K562 (cell line): ENCODE data around the gene OR7A5. TPM values are rescaled to one million over a fixed set of nuclear protein-coding genes. Genes with fewer than 3 reads are reported as not detected.
A peak's percentile ranks its signal among the peaks of the same experiment; 100 is the strongest.

Experiments
- ATAC-seq: fragments of 200-7000 bp; cut with Tn5 transposase; 3 replicates; pipeline ENCODE4 v1.9.1; 2020; ENCODE audit warnings: moderate library complexity
- BruUV-seq: library from RNA; stranded (reverse); fragments of 400-500 nt; replicated peaks from 2 replicates; lab custom pipeline; 2021; lab: Mats Ljungman, UMichigan
- CTCF ChIA-PET: fragments of 300-600 bp; formaldehyde crosslinking; extraction: SDS; loops from one replicate; lab custom pipeline; 2021; ENCODE audit warnings: low intra/inter-chr PET ratio; lab: Yijun Ruan, JAX
- POLR2A ChIA-PET: fragments of 300-600, 350-650 bp; sonication (Branson Sonifier 250); formaldehyde crosslinking; extraction: SDS; loops from one replicate; lab custom pipeline; 2021; ENCODE audit warnings: antibody characterized with exemption, inconsistent platforms; lab: Yijun Ruan, JAX
- DNase-seq, 4 experiments: peaks; one replicate each; pipeline versions ENCODE4 v3.0.0 to v3.0.0-alpha.2; 2011 to 2018; ENCODE audit warnings: low spot score in 3 of 4, mixed read lengths in 3 of 4; ENCODE audit errors: extremely low read depth in 1 of 4
- FAIRE-seq: peaks from 2 replicates; lab custom pipeline; 2011; peaks lifted over from hg19 to GRCh38; lab: Jason Lieb, UNC
- H2AFZ ChIP-seq: 2 replicates; pipeline ENCODE4 v1.6.0; 2011; ENCODE audit warnings: low read depth, low read length, control low read depth, inconsistent platforms
- H3K27ac ChIP-seq: fragments of 200-600 bp; 3 replicates; pipeline ENCODE4 v1.8.0; 2011; ENCODE audit warnings: low read depth, mild to moderate bottlenecking, control low read depth, inconsistent platforms, low read length, moderate library complexity, mixed read lengths; ENCODE audit errors: extremely low read depth
- H3K27me3 ChIP-seq, 2 experiments: fragments of 300-600 bp in 1 of 2; 2 replicates in 1 of 2; 3 replicates in 1 of 2; pipeline versions ENCODE4 v1.6.0 to v1.8.0; 2011; ENCODE audit warnings: inconsistent platforms in 2 of 2, low read length in 2 of 2, mild to moderate bottlenecking in 1 of 2, mixed read lengths in 1 of 2, moderate library complexity in 1 of 2; ENCODE audit not compliant: control insufficient read depth in 2 of 2, insufficient read depth in 2 of 2
- H3K36me3 ChIP-seq: fragments of 300-600 bp; 3 replicates; pipeline ENCODE4 v1.8.0; 2011; ENCODE audit warnings: mild to moderate bottlenecking, low read length, inconsistent platforms; ENCODE audit not compliant: control insufficient read depth, insufficient read depth
- H3K4me1 ChIP-seq, 2 experiments: fragments of 200-600 bp in 1 of 2; replicated peaks in 1 of 2; 2 replicates in 1 of 2; 3 replicates in 1 of 2; pipeline versions ENCODE4 v1.5.1 to v1.8.0; 2011; ENCODE audit warnings: inconsistent platforms in 2 of 2, low read length in 2 of 2, mild to moderate bottlenecking in 1 of 2, mixed read lengths in 1 of 2, moderate library complexity in 1 of 2; ENCODE audit not compliant: control insufficient read depth in 2 of 2, insufficient read depth in 2 of 2
- H3K4me2 ChIP-seq: 2 replicates; pipeline ENCODE4 v1.6.1; 2011; ENCODE audit warnings: low read length, control low read depth, inconsistent platforms, mixed read lengths; ENCODE audit not compliant: insufficient read depth
- H3K4me3 ChIP-seq: fragments of 200-600 bp; sonication (generic), shearing (Covaris generic); 2 replicates; pipeline ENCODE4 v1.5.1; 2016; ENCODE audit warnings: control low read depth, inconsistent platforms
- H3K79me2 ChIP-seq: fragments of 200-600 bp; 3 replicates; pipeline ENCODE4 v1.8.0; 2011; ENCODE audit warnings: low read length, inconsistent platforms; ENCODE audit not compliant: control insufficient read depth, insufficient read depth
- H3K9ac ChIP-seq, 2 experiments: 2 replicates each; pipeline versions ENCODE4 v1.6.0 to v1.6.1; 2011; ENCODE audit warnings: low read depth in 2 of 2, low read length in 2 of 2, control low read depth in 1 of 2, inconsistent platforms in 1 of 2, mild to moderate bottlenecking in 1 of 2, mixed read lengths in 1 of 2; ENCODE audit not compliant: insufficient read depth in 1 of 2
- H3K9me1 ChIP-seq: one replicate; pipeline ENCODE4 v1.6.0; 2011; ENCODE audit warnings: inconsistent platforms, mild to moderate bottlenecking, low read length, moderate library complexity; ENCODE audit not compliant: control insufficient read depth, insufficient read depth
- H3K9me3 ChIP-seq: replicated peaks from 2 replicates; pipeline ENCODE4 v1.5.1; 2011; ENCODE audit warnings: low read depth, low read length, inconsistent platforms; ENCODE audit not compliant: control insufficient read depth, insufficient read depth
- H4K20me1 ChIP-seq: replicated peaks from 2 replicates; pipeline ENCODE4 v1.6.1; 2011; ENCODE audit warnings: low read length, inconsistent platforms, mixed read lengths; ENCODE audit not compliant: control insufficient read depth, insufficient read depth
- ARHGAP35 ChIP-seq: fragments of 450-650 bp; IDR thresholded peaks from 2 replicates; pipeline ENCODE4 v1.6.1; 2018; ENCODE audit not compliant: partially characterized antibody
- ATF1 ChIP-seq, 2 experiments: fragments of 450-650 bp in 1 of 2; IDR thresholded peaks; 2 replicates each; pipeline ENCODE4 v1.6.1; 2016; ENCODE audit warnings: missing compliant biosample characterization in 1 of 2, missing genetic modification characterization in 1 of 2
- CBFA2T3 ChIP-seq: fragments of 450-650 bp; IDR thresholded peaks from 2 replicates; pipeline ENCODE4 v1.6.1; 2017
- CBX8 ChIP-seq: fragments of 200-600 bp; sonication (generic); IDR thresholded peaks from 2 replicates; pipeline ENCODE4 v1.6.1; 2012; ENCODE audit warnings: borderline replicate concordance, mixed run types, low read depth, mild to moderate bottlenecking, moderate library complexity, mixed read lengths, low read length, control low read depth, inconsistent platforms; ENCODE audit not compliant: poor library complexity, severe bottlenecking; ENCODE audit errors: extremely low read depth
- CHD1 ChIP-seq: fragments of 200-600 bp; sonication (generic); IDR thresholded peaks from one replicate; pipeline ENCODE4 v1.6.1; 2012; ENCODE audit warnings: mild to moderate bottlenecking, moderate library complexity, low read length, inconsistent platforms
- ERF ChIP-seq: fragments of 450-650 bp; formaldehyde crosslinking; IDR thresholded peaks from 2 replicates; pipeline ENCODE4 v1.4.0; 2020; ENCODE audit warnings: mild to moderate bottlenecking, mixed read lengths
- GTF2B ChIP-seq: IDR thresholded peaks from 2 replicates; pipeline ENCODE4 v1.6.1; 2011; ENCODE audit not compliant: insufficient read length; ENCODE audit errors: extremely low read depth
- KLF16 ChIP-seq: IDR thresholded peaks from 2 replicates; pipeline ENCODE4 v1.6.1; 2016; ENCODE audit warnings: antibody characterized with exemption
- PHF8 ChIP-seq: fragments of 200-600 bp; sonication (generic); IDR thresholded peaks from 2 replicates; pipeline ENCODE4 v1.6.1; 2012; ENCODE audit warnings: mixed run types, mild to moderate bottlenecking, inconsistent platforms, low read length, moderate library complexity, borderline replicate concordance
- SAP30 ChIP-seq: fragments of 200-600 bp; sonication (generic); IDR thresholded peaks from 2 replicates; pipeline ENCODE4 v1.6.1; 2012; ENCODE audit warnings: borderline replicate concordance, low read depth, mild to moderate bottlenecking, moderate library complexity, low read length, control low read depth, inconsistent platforms; ENCODE audit not compliant: insufficient read depth, poor library complexity, severe bottlenecking
- SIRT6 ChIP-seq: IDR thresholded peaks from one replicate; pipeline ENCODE4 v1.6.1; 2012; ENCODE audit warnings: low read depth, mild to moderate bottlenecking, control low read depth, inconsistent platforms, low read length, moderate library complexity
- THAP12 ChIP-seq: fragments of 250-450 bp; sonication (Bioruptor Pico); IDR thresholded peaks from 2 replicates; pipeline ENCODE4 v1.9.0; 2021; ENCODE audit warnings: mild to moderate bottlenecking, inconsistent platforms
- ZNF134 ChIP-seq: fragments of 250-450 bp; sonication (Bioruptor Pico); conservative IDR thresholded peaks from 2 replicates; pipeline ENCODE4 v1.4.0; 2020
- ZNF239 ChIP-seq: fragments of 250-450 bp; sonication (Bioruptor Pico); IDR thresholded peaks from 2 replicates; pipeline ENCODE4 v1.4.0; 2020; ENCODE audit warnings: mild to moderate bottlenecking
- ZNF444 ChIP-seq: fragments of 250-450 bp; sonication (Bioruptor Pico); IDR thresholded peaks from 2 replicates; pipeline ENCODE4 v1.4.0; 2020; ENCODE audit warnings: mild to moderate bottlenecking, moderate library complexity
- ZNF57 ChIP-seq: fragments of 450-650 bp; formaldehyde crosslinking; IDR thresholded peaks from 2 replicates; pipeline ENCODE4 v1.4.0; 2020; ENCODE audit warnings: mild to moderate bottlenecking, moderate library complexity
- ZNF717 ChIP-seq: fragments of 250-450 bp; sonication (Bioruptor Pico); IDR thresholded peaks from 2 replicates; pipeline ENCODE4 v1.5.0; 2021
- WGBS: fragments of 100-300 bp; shearing (Covaris generic); methylation state at CpG from one replicate; pipeline ENCODE4 v1.1.6; 2016; ENCODE audit warnings: low coverage, mixed read lengths; ENCODE audit not compliant: insufficient coverage; ENCODE audit errors: missing lambda C conversion rate; 5-methylcytosine and 5-hydroxymethylcytosine counted together
- in situ Hi-C: fragments of 300-500 bp; cut with MboI; formaldehyde crosslinking; loops from 4 replicates; pipeline ENCODE4 v1.15.0; 2018; ENCODE audit warnings: inconsistent platforms, mixed read lengths
- intact Hi-C: fragments of 100-400 bp; cut with micrococcal nuclease; formaldehyde crosslinking; loops from 2 replicates; pipeline ENCODE4 v1.14.2; 2022
- polyA plus RNA-seq, 8 experiments: library from polyadenylated mRNA; depleted of rRNA in 4 of 8; stranded (reverse) in 5 of 8; unstranded in 3 of 8; fragments of >200 nt; fragmentation: Nextera tagmentation in 2 of 8; fragmentation: Illumina TruSeq in 1 of 8; extraction: Ambion mirVana in 2 of 8; extraction: Trizol in 1 of 8; gene quantifications; 2 replicates each; pipeline versions ENCODE4 v1.2.1 to v1.2.3, GENCODE V29; 2011 to 2014; ENCODE audit warnings: inconsistent platforms in 1 of 8, missing spikeins in 1 of 8
- total RNA-seq, 7 experiments: library from RNA; depleted of rRNA in 6 of 7; stranded (reverse); fragments of >200 nt in 6 of 7; fragmentation: Illumina TruSeq in 2 of 7; extraction: Trizol in 2 of 7; gene quantifications; 2 replicates each; pipeline versions ENCODE4 v1.2.1 to v1.2.3, GENCODE V29; 2011 to 2021; ENCODE audit warnings: low replicate concordance in 1 of 7

Gene OR7A5
- total and polyA plus RNA-seq, 9 of the 15 experiments (the other 6 are each of a cell fraction or from before 2014, with no cell fraction given): not detected

- intact Hi-C loops (no loop called here), in situ Hi-C loops (no loop called here)
- H3K36me3 ChIP-seq: peaks cover 2% of the 10 kb centered on the region; the same call in 1 of the 3 replicates
- ChIA-PET CTCF (no interaction called here), POLR2A (interaction anchor here (0.5 kb wide), 1 partner anchor 303 kb away, joined by 3 read pairs; the partner anchor contains the start of gene OR1I1)
- H3K27me3 ChIP-seq: no peaks in the 10 kb centered on the region
- no peaks in the 10 kb centered on the region for H3K9me3 ChIP-seq
- no peak overlapping the region for H3K4me3 ChIP-seq
- H3K79me2 ChIP-seq: peaks cover 22% of the 10 kb centered on the region
- FAIRE-seq (no peak), ATAC-seq (no peak), DNase-seq (no peak)
- no peak for TF ChIP-seq ZNF57 (CRISPR knock-in tag)
- TF ChIP-seq ZNF239 (CRISPR knock-in tag): no peak
- TF ChIP-seq SIRT6: no peak
- no peak for TF ChIP-seq ERF (CRISPR knock-in tag)
- TF ChIP-seq ZNF444 (CRISPR knock-in tag): no peak
- no peak for TF ChIP-seq THAP12
- no peak for TF ChIP-seq KLF16
- no peak for TF ChIP-seq ZNF717 (CRISPR knock-in tag)
- no peak for TF ChIP-seq CBX8
- no peak for TF ChIP-seq GTF2B
- no peak for TF ChIP-seq PHF8
- TF ChIP-seq ARHGAP35: no peak
- TF ChIP-seq ZNF134 (CRISPR knock-in tag): no peak
- TF ChIP-seq CHD1: no peak
- TF ChIP-seq ATF1 (CRISPR knock-in tag; IDR thresholded peaks at IDR 0.05): no peak
- no peak for TF ChIP-seq ATF1 (tag; IDR thresholded peaks at IDR 0.05)
- TF ChIP-seq CBFA2T3: no peak
- no peak for TF ChIP-seq SAP30
- H3K9me1 ChIP-seq: no peaks in the 10 kb centered on the region
- no peak overlapping the region for H3K4me2 ChIP-seq
- BruUV-seq: no TSS peak
- H3K9ac ChIP-seq: peak overlapping the region in 1 of 2 experiments; percentile 78; a peak in 1 of 4 replicates
- peak overlapping the region; percentile 56; the same call in 1 of the 2 replicates for H2AFZ ChIP-seq
- H3K4me1 ChIP-seq: peaks cover 13 to 30% of the 10 kb centered on the region in 2 experiments; a peak in 4 of 5 replicates
- H3K27ac ChIP-seq: no peak overlapping the region
- WGBS: 39% methylated on average over 5 of the region's 5 CpGs
- no peaks in the 10 kb centered on the region for H4K20me1 ChIP-seq
These were observed 55.8 kb downstream of the OR7A5 start for GRCh38 chr19:14779151-14779550.
